Measurements from ENCODE around the gene TIAM2.
"Not testable (repeated sequence)": the region's sequence is repeated elsewhere in the genome, so short reads cannot be mapped to it uniquely, and the experiment has no call there.

Gene TIAM2

GRCh38 chr6:155115893-155116570 is 120.9 kb downstream of the TIAM2 start:
- no peak overlapping the region for H3K4me3 ChIP-seq
- no peak for TF ChIP-seq FOXP2 (optimal IDR thresholded peaks at IDR 0.05; ENCODE audit: control extremely low read depth, extremely low read length, insufficient read depth)
- TF ChIP-seq EZH2 (IDR thresholded peaks at IDR 0.05), result no peak
- TF ChIP-seq POLR2AphosphoS5 (IDR thresholded peaks at IDR 0.05; ENCODE audit: borderline replicate concordance, low read depth, low read length), result no peak
- H3K9ac ChIP-seq (ENCODE audit: insufficient read length), result no peak overlapping the region
- no peak for DNase-seq (ENCODE audit: low read depth, low spot score)
- no peaks in the 10 kb centered on the region for H3K36me3 ChIP-seq (ENCODE audit: insufficient read depth, low read length)
- no peak overlapping the region for H3K27ac ChIP-seq
- no peaks in the 10 kb centered on the region for H3K9me3 ChIP-seq (ENCODE audit: low read depth, low read length)

GRCh38 chr6:155116571-155116910 is 121.4 kb downstream of the TIAM2 start:
- TF ChIP-seq EZH2 (IDR thresholded peaks at IDR 0.05) (no peak), FOXP2 (optimal IDR thresholded peaks at IDR 0.05; ENCODE audit: control extremely low read depth, extremely low read length, insufficient read depth) (no peak), POLR2AphosphoS5 (IDR thresholded peaks at IDR 0.05; ENCODE audit: borderline replicate concordance, low read depth, low read length) (no peak)
- Histone ChIP-seq H3K4me3 (no peak overlapping the region), H3K9ac (ENCODE audit: insufficient read length) (no peak overlapping the region), H3K9me3 (ENCODE audit: low read depth, low read length) (no peaks in the 10 kb centered on the region), H3K36me3 (ENCODE audit: insufficient read depth, low read length) (no peaks in the 10 kb centered on the region), H3K27ac (peak overlapping the region; percentile 79)
- no peak for DNase-seq (ENCODE audit: low read depth, low spot score)

- no peaks in the 10 kb centered on the region for H3K9me3 ChIP-seq (ENCODE audit: low read depth, low read length)
- no peak overlapping the region for H3K4me3 ChIP-seq
- no peaks in the 10 kb centered on the region for H3K36me3 ChIP-seq (ENCODE audit: insufficient read depth, low read length)
- H3K27ac ChIP-seq, result peak overlapping the region; percentile 79
- no peak overlapping the region for H3K9ac ChIP-seq (ENCODE audit: insufficient read length)
- DNase-seq (ENCODE audit: low read depth, low spot score), result no peak
- TF ChIP-seq POLR2AphosphoS5 (IDR thresholded peaks at IDR 0.05; ENCODE audit: borderline replicate concordance, low read depth, low read length) (no peak), EZH2 (IDR thresholded peaks at IDR 0.05) (no peak), FOXP2 (optimal IDR thresholded peaks at IDR 0.05; ENCODE audit: control extremely low read depth, extremely low read length, insufficient read depth) (no peak)
Observed at GRCh38 chr6:155117256-155117655, 122.1 kb downstream of the TIAM2 start.

- no peak for DNase-seq (ENCODE audit: low read depth, low spot score)
- no peaks in the 10 kb centered on the region for H3K9me3 ChIP-seq (ENCODE audit: low read depth, low read length)
- H3K36me3 ChIP-seq (ENCODE audit: insufficient read depth, low read length), result no peaks in the 10 kb centered on the region
- TF ChIP-seq FOXP2 (optimal IDR thresholded peaks at IDR 0.05; ENCODE audit: control extremely low read depth, extremely low read length, insufficient read depth), result no peak
- TF ChIP-seq EZH2 (IDR thresholded peaks at IDR 0.05), result no peak
- TF ChIP-seq POLR2AphosphoS5 (IDR thresholded peaks at IDR 0.05; ENCODE audit: borderline replicate concordance, low read depth, low read length), result no peak
- no peak overlapping the region for H3K9ac ChIP-seq (ENCODE audit: insufficient read length)
- no peak overlapping the region for H3K27ac ChIP-seq
- H3K4me3 ChIP-seq, result no peak overlapping the region
Observed at GRCh38 chr6:155117785-155118184, 122.7 kb downstream of the TIAM2 start.

- not testable (repeated sequence) for H3K9ac ChIP-seq (ENCODE audit: insufficient read length); H3K9me3 ChIP-seq (ENCODE audit: low read depth, low read length); H3K4me3 ChIP-seq; DNase-seq (ENCODE audit: low read depth, low spot score); H3K27ac ChIP-seq; H3K36me3 ChIP-seq (ENCODE audit: insufficient read depth, low read length)
Observed at GRCh38 chr6:155119201-155119600, 124.1 kb downstream of the TIAM2 start.

- TF ChIP-seq FOXP2 (optimal IDR thresholded peaks at IDR 0.05; ENCODE audit: control extremely low read depth, extremely low read length, insufficient read depth) (no peak), EZH2 (IDR thresholded peaks at IDR 0.05) (no peak), POLR2AphosphoS5 (IDR thresholded peaks at IDR 0.05; ENCODE audit: borderline replicate concordance, low read depth, low read length) (no peak)
- H3K9ac ChIP-seq (ENCODE audit: insufficient read length), result no peak overlapping the region
Observed at GRCh38 chr6:155120034-155120433, 124.9 kb downstream of the TIAM2 start.

GRCh38 chr6:155121294-155121693 is 126.2 kb downstream of the TIAM2 start:
- Histone ChIP-seq H3K9me3 (ENCODE audit: low read depth, low read length) (no peaks in the 10 kb centered on the region), H3K4me3 (no peak overlapping the region), H3K9ac (ENCODE audit: insufficient read length) (no peak overlapping the region), H3K27ac (no peak overlapping the region), H3K36me3 (ENCODE audit: insufficient read depth, low read length) (no peaks in the 10 kb centered on the region)
- no peak for TF ChIP-seq EZH2 (IDR thresholded peaks at IDR 0.05)
- no peak for TF ChIP-seq FOXP2 (optimal IDR thresholded peaks at IDR 0.05; ENCODE audit: control extremely low read depth, extremely low read length, insufficient read depth)
- TF ChIP-seq POLR2AphosphoS5 (IDR thresholded peaks at IDR 0.05; ENCODE audit: borderline replicate concordance, low read depth, low read length), result no peak
- no peak for DNase-seq (ENCODE audit: low read depth, low spot score)

More at GRCh38 chr6:155120034-155120433, 124.9 kb downstream of the TIAM2 start:
- Histone ChIP-seq H3K36me3 (ENCODE audit: insufficient read depth, low read length) (no peaks in the 10 kb centered on the region), H3K27ac (no peak overlapping the region), H3K4me3 (no peak overlapping the region), H3K9me3 (ENCODE audit: low read depth, low read length) (no peaks in the 10 kb centered on the region)
- no peak for DNase-seq (ENCODE audit: low read depth, low spot score)

- DNase-seq (ENCODE audit: low read depth, low spot score), result no peak
- H3K9ac ChIP-seq (ENCODE audit: insufficient read length), result no peak overlapping the region
- no peak overlapping the region for H3K27ac ChIP-seq
- no peaks in the 10 kb centered on the region for H3K36me3 ChIP-seq (ENCODE audit: insufficient read depth, low read length)
- no peaks in the 10 kb centered on the region for H3K9me3 ChIP-seq (ENCODE audit: low read depth, low read length)
- H3K4me3 ChIP-seq, result no peak overlapping the region
- no peak for TF ChIP-seq EZH2 (IDR thresholded peaks at IDR 0.05)
- no peak for TF ChIP-seq POLR2AphosphoS5 (IDR thresholded peaks at IDR 0.05; ENCODE audit: borderline replicate concordance, low read depth, low read length)
- no peak for TF ChIP-seq FOXP2 (optimal IDR thresholded peaks at IDR 0.05; ENCODE audit: control extremely low read depth, extremely low read length, insufficient read depth)
Observed at GRCh38 chr6:155121699-155122098, 126.6 kb downstream of the TIAM2 start.
